Endothelial cell of umbilical vein (primary cell): ENCODE results near the gene ANKRD62. TPM values are rescaled to one million over a fixed set of nuclear protein-coding genes. Genes with fewer than 3 reads are reported as not detected.
"Not testable (repeated sequence)": the region's sequence is repeated elsewhere in the genome, so short reads cannot be mapped to it uniquely, and the experiment has no call there.

Experiments used
- BruUV-seq: library from RNA; stranded (reverse); fragments of 400-500 nt; replicated peaks from 2 replicates; lab custom pipeline; 2021; lab: Mats Ljungman, UMichigan
- CTCF ChIA-PET: fragments of 300-600, 350-600 bp; sonication (Branson Sonifier 250); formaldehyde crosslinking; loops from one replicate; lab custom pipeline; 2021; ENCODE audit warnings: antibody characterized with exemption, inconsistent platforms; lab: Charles Lee
- POLR2A ChIA-PET: fragments of 300-600, 350-600 bp; sonication (Branson Sonifier 250); formaldehyde crosslinking; loops from one replicate; lab custom pipeline; 2021; ENCODE audit warnings: antibody characterized with exemption, inconsistent platforms; lab: Charles Lee
- DNase-seq: peaks from one replicate; pipeline ENCODE4 v3.0.0-alpha.2; 2011; ENCODE audit warnings: low read depth, low spot score
- FAIRE-seq: peaks from 2 replicates; lab custom pipeline; 2011; peaks lifted over from hg19 to GRCh38; lab: Jason Lieb, UNC
- H2AFZ ChIP-seq: 2 replicates; pipeline ENCODE4 v1.6.0; 2012; ENCODE audit warnings: low read depth, low read length, control low read depth, inconsistent platforms
- H3K27ac ChIP-seq: 2 replicates; pipeline ENCODE4 v1.5.1; 2011; ENCODE audit warnings: low read depth, mild to moderate bottlenecking, control low read depth, low read length, moderate library complexity; ENCODE audit not compliant: insufficient read depth
- H3K27me3 ChIP-seq, 2 experiments: 2 replicates each; pipeline versions ENCODE4 v1.6.0 to v1.6.1; 2011; ENCODE audit warnings: low read length in 2 of 2, mixed read lengths in 1 of 2; ENCODE audit not compliant: control insufficient read depth in 2 of 2, insufficient read depth in 2 of 2
- H3K36me3 ChIP-seq, 2 experiments: 2 replicates in 1 of 2; 3 replicates in 1 of 2; pipeline ENCODE4 v1.5.1; 2011; ENCODE audit warnings: low read length in 2 of 2, mild to moderate bottlenecking in 1 of 2, moderate library complexity in 1 of 2; ENCODE audit not compliant: control insufficient read depth in 2 of 2, insufficient read depth in 2 of 2; ENCODE audit errors: extremely low read depth in 1 of 2
- H3K4me1 ChIP-seq: 3 replicates; pipeline ENCODE4 v1.5.1; 2011; ENCODE audit warnings: mild to moderate bottlenecking, low read length; ENCODE audit not compliant: control insufficient read depth, insufficient read depth; ENCODE audit errors: extremely low read depth
- H3K4me2 ChIP-seq: 2 replicates; pipeline ENCODE4 v1.6.1; 2011; ENCODE audit warnings: low read length, control low read depth, mixed read lengths; ENCODE audit not compliant: insufficient read depth
- H3K4me3 ChIP-seq, 3 experiments: fragments of 200-600 bp in 1 of 3; sonication (generic), shearing (Covaris generic) in 1 of 3; replicated peaks in 1 of 3; 2 replicates each; pipeline ENCODE4 v1.5.1; 2011 to 2016; ENCODE audit warnings: control low read depth in 3 of 3, low read length in 3 of 3, mild to moderate bottlenecking in 2 of 3, inconsistent platforms in 1 of 3, low read depth in 1 of 3, moderate library complexity in 1 of 3; ENCODE audit not compliant: insufficient read depth in 1 of 3
- H3K79me2 ChIP-seq: 2 replicates; pipeline ENCODE4 v1.6.0; 2012; ENCODE audit warnings: low read length, inconsistent platforms; ENCODE audit not compliant: control insufficient read depth, insufficient read depth
- H3K9ac ChIP-seq: replicated peaks from 2 replicates; pipeline ENCODE3; 2011; ENCODE audit warnings: low read length, control low read depth; ENCODE audit not compliant: insufficient read depth; ENCODE audit errors: extremely low read depth
- H3K9me1 ChIP-seq: replicated peaks from 3 replicates; pipeline ENCODE4 v1.6.0; 2011; ENCODE audit warnings: mild to moderate bottlenecking, low read length; ENCODE audit not compliant: control insufficient read depth, insufficient read depth; ENCODE audit errors: extremely low read depth
- H3K9me3 ChIP-seq: replicated peaks from 2 replicates; pipeline ENCODE4 v1.5.1; 2012; ENCODE audit warnings: low read length, inconsistent platforms; ENCODE audit not compliant: control insufficient read depth, insufficient read depth
- H4K20me1 ChIP-seq: replicated peaks from 2 replicates; pipeline ENCODE3; 2011; ENCODE audit warnings: mild to moderate bottlenecking, low read length; ENCODE audit not compliant: control insufficient read depth, insufficient read depth; ENCODE audit errors: extremely low read depth
- EZH2 ChIP-seq: IDR thresholded peaks from 2 replicates; pipeline ENCODE4 v1.6.1; 2012; ENCODE audit warnings: borderline replicate concordance, low read depth, mild to moderate bottlenecking, moderate library complexity, low read length, inconsistent platforms; ENCODE audit not compliant: severe bottlenecking
- FOS ChIP-seq: IDR thresholded peaks from 2 replicates; pipeline ENCODE4 v1.6.1; 2011; ENCODE audit warnings: mild to moderate bottlenecking, low read length, moderate library complexity, borderline replicate concordance; ENCODE audit not compliant: insufficient read depth
- GATA2 ChIP-seq: IDR thresholded peaks from 2 replicates; pipeline ENCODE4 v1.7.0; 2011; ENCODE audit warnings: low read depth, mild to moderate bottlenecking, moderate library complexity, mixed read lengths, low read length; ENCODE audit not compliant: insufficient read length, insufficient read depth
- JUN ChIP-seq: IDR thresholded peaks from 2 replicates; pipeline ENCODE4 v1.6.1; 2011; ENCODE audit warnings: borderline replicate concordance, low read depth; ENCODE audit not compliant: insufficient read length, insufficient read depth
- MYC ChIP-seq: IDR thresholded peaks from one replicate; pipeline ENCODE4 v1.6.1; 2011; ENCODE audit warnings: mild to moderate bottlenecking, low read depth, low read length
- POLR2A ChIP-seq: IDR thresholded peaks from 2 replicates; pipeline ENCODE4 v1.6.1; 2012; ENCODE audit warnings: low read depth, mild to moderate bottlenecking, control low read depth, low read length
- POLR2AphosphoS5 ChIP-seq: IDR thresholded peaks from 2 replicates; pipeline ENCODE4 v1.6.1; 2012; ENCODE audit warnings: low read depth, mild to moderate bottlenecking, control low read depth, low read length, moderate library complexity; ENCODE audit not compliant: insufficient read depth
- dilution Hi-C: fragments of 300-500 bp; cut with MboI; formaldehyde crosslinking; loops from one replicate; pipeline ENCODE4 v1.15.0; 2019; ENCODE audit warnings: low sequenced_read_pairs; ENCODE audit not compliant: extremely low pct_ligation_motif_present
- intact Hi-C: fragments of 100-400 bp; cut with micrococcal nuclease; formaldehyde crosslinking; loops from one replicate; pipeline ENCODE4 v1.10.0; 2022
- polyA plus RNA-seq, 4 experiments: library from polyadenylated mRNA; depleted of rRNA in 3 of 4; stranded (reverse) in 3 of 4; unstranded in 1 of 4; fragments of >200 nt; gene quantifications; 2 replicates each; pipeline versions ENCODE4 v1.2.1 to v1.2.3, GENCODE V29; 2011 to 2012; ENCODE audit warnings: missing spikeins in 1 of 4
- total RNA-seq: library from RNA; stranded (reverse); gene quantifications from 2 replicates; pipeline ENCODE4 v1.2.3, GENCODE V29; 2021
- TF ChIP-seq, protein P1 (sequence below), 2 donors: IDR thresholded peaks; 1 replicate in 1 of 2; 2 replicates in 1 of 2; pipeline ENCODE4 v1.5.1; 2011; ENCODE audit warnings: low read length in 2 of 2, mild to moderate bottlenecking in 2 of 2, moderate library complexity in 2 of 2, control low read depth in 1 of 2, inconsistent platforms in 1 of 2, low read depth in 1 of 2; ENCODE audit not compliant: insufficient read depth in 1 of 2; ENCODE audit errors: extremely low read depth in 1 of 2
- TF ChIP-seq, protein P2 (sequence below): IDR thresholded peaks from 2 replicates; pipeline ENCODE4 v1.6.1; 2011; ENCODE audit not compliant: insufficient read depth, insufficient read length

ANKRD62 gene
- total and polyA plus RNA-seq, 2 donors (not counting 3 experiments of a cell fraction or from before 2014, with no cell fraction given) = not detected

DNA sequence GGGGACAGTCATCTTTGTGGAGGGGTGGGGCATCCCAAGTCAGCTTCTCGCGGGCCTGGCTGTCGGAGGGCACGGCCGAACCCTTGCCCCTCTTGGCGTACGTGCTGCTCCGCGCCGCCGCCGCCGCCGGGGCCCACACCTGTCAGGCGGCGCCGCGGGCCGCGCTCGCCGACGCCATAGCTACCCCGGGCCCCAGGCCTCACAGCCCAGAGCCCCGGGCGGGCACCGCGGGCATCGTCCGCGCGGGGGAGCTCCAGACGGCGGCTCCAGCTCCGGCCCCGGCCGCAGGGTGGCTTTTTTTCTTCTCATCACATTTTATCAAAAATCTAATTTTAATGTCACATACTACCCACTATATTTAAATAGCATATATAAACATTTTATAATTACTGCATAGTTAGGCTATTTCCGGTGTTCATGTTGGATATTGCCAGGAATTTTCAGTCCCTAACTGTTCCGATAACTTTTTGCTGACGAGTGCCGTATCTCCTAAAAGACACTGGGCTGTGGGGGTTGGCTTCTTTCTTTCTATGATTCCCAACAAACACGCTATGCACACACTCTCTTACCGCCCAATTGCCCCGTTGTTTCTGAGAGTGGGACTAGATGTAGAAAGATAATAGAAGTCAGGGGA is 25.2 kb upstream of the ANKRD62 start:
- H4K20me1 ChIP-seq, BruUV-seq, H3K9me1 ChIP-seq, H3K27me3 ChIP-seq, H3K9ac ChIP-seq, H3K4me1 ChIP-seq, H3K9me3 ChIP-seq, H3K36me3 ChIP-seq, H3K79me2 ChIP-seq, H3K27ac ChIP-seq, POLR2A ChIA-PET, dilution Hi-C loops: not testable (repeated sequence)
- TF ChIP-seq, protein P1, sequence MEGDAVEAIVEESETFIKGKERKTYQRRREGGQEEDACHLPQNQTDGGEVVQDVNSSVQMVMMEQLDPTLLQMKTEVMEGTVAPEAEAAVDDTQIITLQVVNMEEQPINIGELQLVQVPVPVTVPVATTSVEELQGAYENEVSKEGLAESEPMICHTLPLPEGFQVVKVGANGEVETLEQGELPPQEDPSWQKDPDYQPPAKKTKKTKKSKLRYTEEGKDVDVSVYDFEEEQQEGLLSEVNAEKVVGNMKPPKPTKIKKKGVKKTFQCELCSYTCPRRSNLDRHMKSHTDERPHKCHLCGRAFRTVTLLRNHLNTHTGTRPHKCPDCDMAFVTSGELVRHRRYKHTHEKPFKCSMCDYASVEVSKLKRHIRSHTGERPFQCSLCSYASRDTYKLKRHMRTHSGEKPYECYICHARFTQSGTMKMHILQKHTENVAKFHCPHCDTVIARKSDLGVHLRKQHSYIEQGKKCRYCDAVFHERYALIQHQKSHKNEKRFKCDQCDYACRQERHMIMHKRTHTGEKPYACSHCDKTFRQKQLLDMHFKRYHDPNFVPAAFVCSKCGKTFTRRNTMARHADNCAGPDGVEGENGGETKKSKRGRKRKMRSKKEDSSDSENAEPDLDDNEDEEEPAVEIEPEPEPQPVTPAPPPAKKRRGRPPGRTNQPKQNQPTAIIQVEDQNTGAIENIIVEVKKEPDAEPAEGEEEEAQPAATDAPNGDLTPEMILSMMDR (IDR thresholded peaks at IDR 0.05; ENCODE audit: extremely low read depth in 1 of 2, insufficient read depth in 1 of 2, low read depth in 1 of 2, low read length in 2 of 2) = peak; percentile 20 to 50
- H2AFZ ChIP-seq = peak overlapping the region; percentile 64
- peak overlapping the region; percentile 4 to 43 (median 8) for H3K4me3 ChIP-seq
- peak overlapping the region; percentile 58 for H3K4me2 ChIP-seq
- FAIRE-seq = peak; percentile 52
- CTCF ChIA-PET = interaction anchor here (0.7 to 2.7 kb wide), 5 partner anchors 21 to 203 kb away, joined by 3 to 28 read pairs (median 6); no protein-coding TSS in a partner anchor
- DNase-seq = peak; percentile 20
- intact Hi-C loops = loop anchor here (1.0 kb wide), 1 partner anchor 169 kb away; no protein-coding TSS in a partner anchor

- H3K27me3 ChIP-seq = no peaks in the 10 kb centered on the region
- peak overlapping the region; percentile 58 for H3K4me2 ChIP-seq
- H2AFZ ChIP-seq = peak overlapping the region; percentile 64
- H3K9me3 ChIP-seq = no peaks in the 10 kb centered on the region
- ChIA-PET CTCF (interaction anchor here (1.1 to 2.7 kb wide), 5 partner anchors 21 to 203 kb away, joined by 3 to 28 read pairs (median 6); no protein-coding TSS in a partner anchor), POLR2A (no interaction called here)
- TF ChIP-seq FOS = no peak
- TF ChIP-seq GATA2 = no peak
- TF ChIP-seq POLR2A = no peak
- TF ChIP-seq POLR2AphosphoS5 = no peak
- TF ChIP-seq JUN = no peak
- TF ChIP-seq, protein P2, sequence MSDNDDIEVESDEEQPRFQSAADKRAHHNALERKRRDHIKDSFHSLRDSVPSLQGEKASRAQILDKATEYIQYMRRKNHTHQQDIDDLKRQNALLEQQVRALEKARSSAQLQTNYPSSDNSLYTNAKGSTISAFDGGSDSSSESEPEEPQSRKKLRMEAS = no peak
- no peak for TF ChIP-seq EZH2
- TF ChIP-seq, protein P1 (IDR thresholded peaks at IDR 0.05; ENCODE audit: extremely low read depth in 1 of 2, insufficient read depth in 1 of 2, low read depth in 1 of 2, low read length in 2 of 2) = no peak
- no peak for TF ChIP-seq MYC
- no peak overlapping the region for H3K27ac ChIP-seq
- peak; percentile 38 for DNase-seq
- H3K9me1 ChIP-seq = no peaks in the 10 kb centered on the region
- H3K9ac ChIP-seq = no peak overlapping the region
- peaks cover 9% of the 10 kb centered on the region for H3K4me1 ChIP-seq
- peak overlapping the region in 2 of 3 experiments; percentile 8 to 43 for H3K4me3 ChIP-seq
- H3K36me3 ChIP-seq = no peaks in the 10 kb centered on the region
- no peak for FAIRE-seq
- no peaks in the 10 kb centered on the region for H4K20me1 ChIP-seq
- intact Hi-C loops = loop anchor here (1.0 kb wide), 1 partner anchor 168 kb away; no protein-coding TSS in a partner anchor
- no TSS peak for BruUV-seq
- no peaks in the 10 kb centered on the region for H3K79me2 ChIP-seq
- dilution Hi-C loops = no loop called here
Observed at GRCh38 chr18:12068950-12069320, 24.7 kb upstream of the ANKRD62 start.
